Osteoblast (primary cell): Measurements from ENCODE around the gene ATG13. TPM values are rescaled to one million over a fixed set of nuclear protein-coding genes. Genes with fewer than 3 reads are reported as not detected.

Source experiments
- DNase-seq: peaks from one replicate; pipeline ENCODE4 v3.0.0; 2011; ENCODE audit warnings: low spot score, mixed read lengths; ENCODE audit not compliant: insufficient read length; ENCODE audit errors: missing footprints
- H2AFZ ChIP-seq: 2 replicates; pipeline ENCODE4 v1.6.0; 2011; ENCODE audit warnings: mild to moderate bottlenecking, low read length
- H3K27ac ChIP-seq: 2 replicates; pipeline ENCODE4 v1.5.1; 2011; ENCODE audit warnings: mild to moderate bottlenecking, low read depth, low read length, moderate library complexity
- H3K27me3 ChIP-seq: 2 replicates; pipeline ENCODE4 v1.6.0; 2012; ENCODE audit warnings: mild to moderate bottlenecking, control low read depth, inconsistent platforms, low read length, moderate library complexity; ENCODE audit not compliant: insufficient read depth
- H3K36me3 ChIP-seq: 2 replicates; pipeline ENCODE4 v1.5.1; 2011; ENCODE audit warnings: mild to moderate bottlenecking, low read length, control low read depth, moderate library complexity; ENCODE audit not compliant: insufficient read depth
- H3K4me1 ChIP-seq: 2 replicates; pipeline ENCODE4 v1.5.1; 2011; ENCODE audit warnings: mild to moderate bottlenecking, low read length, control low read depth, moderate library complexity; ENCODE audit not compliant: insufficient read depth
- H3K4me2 ChIP-seq: 2 replicates; pipeline ENCODE4 v1.6.0; 2011; ENCODE audit warnings: mild to moderate bottlenecking, low read length; ENCODE audit not compliant: insufficient read depth
- H3K4me3 ChIP-seq: fragments of 200-600 bp; sonication (generic); 3 replicates; pipeline ENCODE4 v1.5.1; 2012; ENCODE audit warnings: mild to moderate bottlenecking, low read length, inconsistent platforms; ENCODE audit not compliant: insufficient read depth
- H3K79me2 ChIP-seq: 2 replicates; pipeline ENCODE4 v1.6.0; 2012; ENCODE audit warnings: mild to moderate bottlenecking, low read length, control low read depth, inconsistent platforms; ENCODE audit not compliant: insufficient read depth
- H3K9me3 ChIP-seq: 2 replicates; pipeline ENCODE4 v1.5.1; 2011; ENCODE audit warnings: low read depth, low read length, control low read depth
- H4K20me1 ChIP-seq: 2 replicates; pipeline ENCODE4 v1.6.0; 2012; ENCODE audit warnings: mild to moderate bottlenecking, low read length, control low read depth; ENCODE audit not compliant: insufficient read depth
- CTCF ChIP-seq: IDR thresholded peaks from 2 replicates; pipeline ENCODE4 v1.5.1; 2011; ENCODE audit warnings: mild to moderate bottlenecking, low read depth, low read length, moderate library complexity; ENCODE audit errors: extremely low read depth
- total RNA-seq: library from RNA; depleted of rRNA; stranded (reverse); fragments of >200 nt; gene quantifications from 2 replicates; pipeline ENCODE4 v1.2.3, GENCODE V29; 2012

Gene ATG13
- total RNA-seq, 1 donor = 70.9 TPM

DNA sequence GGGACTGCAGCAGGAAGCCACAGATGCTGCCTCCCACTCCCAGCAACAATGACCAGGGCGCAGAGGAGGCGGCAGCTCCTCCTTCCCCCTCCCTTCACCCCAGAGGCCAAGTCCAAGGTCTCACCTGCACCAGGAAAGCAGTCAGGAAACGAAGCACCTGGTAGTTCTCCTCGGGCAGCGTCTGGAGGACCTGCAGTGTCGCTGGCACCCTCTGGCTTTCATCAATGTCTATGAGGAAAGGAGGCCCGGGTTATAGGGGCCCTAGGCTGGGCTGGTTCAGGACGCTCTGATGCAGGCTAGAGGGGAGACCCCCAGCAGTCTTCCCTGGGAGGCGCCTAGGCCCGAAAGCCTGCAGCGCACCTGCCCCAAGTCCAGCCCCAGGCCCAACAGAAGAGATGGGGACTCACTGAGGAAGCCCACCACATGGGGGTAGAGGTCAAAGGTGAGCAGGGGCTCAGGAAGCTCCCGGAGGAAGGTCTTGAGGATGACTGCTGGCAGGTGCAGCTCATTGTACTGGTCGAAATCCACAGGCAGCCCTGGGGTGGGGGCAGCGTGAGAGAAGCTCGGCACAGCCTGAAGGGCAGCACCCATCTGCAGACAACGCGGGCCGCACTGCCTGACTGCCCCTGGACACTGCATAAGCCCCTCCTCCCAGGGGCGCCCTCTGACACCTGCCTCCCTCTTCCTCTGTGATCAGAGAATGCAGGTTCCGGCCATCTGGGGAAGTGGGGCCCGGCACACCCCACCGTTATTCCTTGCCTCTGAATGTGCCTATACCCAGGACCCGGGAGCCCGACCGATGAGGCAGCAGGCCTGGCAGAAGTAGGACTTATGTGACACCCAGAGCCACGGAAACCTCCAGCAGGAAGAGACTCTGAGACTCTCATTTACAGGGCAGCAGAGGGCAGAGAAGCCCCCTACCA is 62.1 kb downstream of the ATG13 start:
- H3K4me2 ChIP-seq = no peak overlapping the region
- no peak overlapping the region for H3K27ac ChIP-seq
- peaks cover 6% of the 10 kb centered on the region for H4K20me1 ChIP-seq
- no peak overlapping the region for H2AFZ ChIP-seq
- TF ChIP-seq CTCF = no peak
- no peak overlapping the region for H3K4me3 ChIP-seq
- DNase-seq = no peak
- H3K36me3 ChIP-seq = peaks cover 60% of the 10 kb centered on the region
- H3K27me3 ChIP-seq = no peaks in the 10 kb centered on the region
- H3K9me3 ChIP-seq = no peaks in the 10 kb centered on the region
- H3K79me2 ChIP-seq = peaks cover 3% of the 10 kb centered on the region
- H3K4me1 ChIP-seq = peaks cover 21% of the 10 kb centered on the region

- Histone ChIP-seq H3K4me1 (peaks cover 13% of the 10 kb centered on the region), H4K20me1 (peaks cover 6% of the 10 kb centered on the region), H3K4me2 (no peak overlapping the region), H2AFZ (no peak overlapping the region), H3K27ac (no peak overlapping the region), H3K36me3 (peaks cover 60% of the 10 kb centered on the region), H3K27me3 (no peaks in the 10 kb centered on the region), H3K4me3 (no peak overlapping the region), H3K9me3 (no peaks in the 10 kb centered on the region), H3K79me2 (peaks cover 3% of the 10 kb centered on the region)
- DNase-seq = peak; percentile 59
- no peak for TF ChIP-seq CTCF
Observed at GRCh38 chr11:46680164-46680760, 62.9 kb downstream of the ATG13 start.

DNA sequence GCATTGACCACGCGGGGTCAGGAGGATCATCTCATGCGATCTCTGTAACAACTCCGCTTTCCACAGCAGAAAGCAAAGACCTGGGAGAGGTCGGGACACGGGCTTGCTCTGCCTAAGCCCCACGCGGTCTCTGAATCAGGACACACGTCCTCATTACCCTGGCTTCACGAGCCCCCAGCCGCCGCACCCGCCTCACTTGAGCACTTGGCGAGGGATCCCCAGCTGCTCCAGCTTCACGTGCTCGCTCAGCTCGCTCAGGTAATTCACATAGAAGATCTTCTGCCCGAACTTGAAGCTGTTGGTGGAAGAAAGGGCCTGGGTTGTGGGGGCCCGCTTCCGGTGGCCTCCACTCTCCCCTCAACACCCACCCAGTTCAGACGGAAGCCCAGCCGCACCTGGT is 63.5 kb downstream of the ATG13 start:
- Histone ChIP-seq H3K36me3 (peaks cover 62% of the 10 kb centered on the region), H2AFZ (no peak overlapping the region), H3K4me1 (peaks cover 8% of the 10 kb centered on the region), H3K27ac (no peak overlapping the region), H3K4me2 (no peak overlapping the region), H4K20me1 (peaks cover 6% of the 10 kb centered on the region), H3K9me3 (no peaks in the 10 kb centered on the region), H3K27me3 (no peaks in the 10 kb centered on the region), H3K79me2 (peaks cover 3% of the 10 kb centered on the region), H3K4me3 (no peak overlapping the region)
- no peak for TF ChIP-seq CTCF
- DNase-seq = no peak

DNA sequence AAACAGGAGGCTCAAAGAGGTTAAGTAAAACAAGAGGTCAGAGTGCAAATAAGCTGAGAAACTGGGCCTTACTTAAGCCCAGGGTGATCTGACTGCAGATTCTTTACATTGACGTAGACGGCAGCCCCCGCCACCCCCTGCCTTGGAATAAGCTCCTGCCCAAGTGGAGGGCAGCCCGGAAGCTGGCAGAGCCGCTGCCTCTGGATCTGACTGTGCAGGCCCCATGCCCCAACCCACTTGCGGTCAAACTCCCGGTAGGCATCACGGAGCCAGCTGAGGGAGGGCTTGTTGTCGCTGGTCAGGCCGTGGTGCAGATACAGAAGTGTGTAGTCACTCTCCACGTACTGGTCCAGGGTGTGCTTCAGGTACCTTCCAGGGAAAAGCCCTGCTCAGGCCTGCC is 64.5 kb downstream of the ATG13 start:
- Histone ChIP-seq H3K27ac (no peak overlapping the region), H3K9me3 (no peaks in the 10 kb centered on the region), H2AFZ (no peak overlapping the region), H4K20me1 (peaks cover 6% of the 10 kb centered on the region), H3K4me1 (peaks cover 4% of the 10 kb centered on the region), H3K27me3 (no peaks in the 10 kb centered on the region), H3K36me3 (peaks cover 62% of the 10 kb centered on the region), H3K4me2 (no peak overlapping the region), H3K79me2 (peaks cover 5% of the 10 kb centered on the region), H3K4me3 (no peak overlapping the region)
- DNase-seq = no peak
- no peak for TF ChIP-seq CTCF
